Lower leg skin (tissue), 3 donors: ENCODE results near the gene PPP2R5D.

Source experiments
- CTCF ChIP-seq, 3 donors: fragments of 450-650 bp; IDR thresholded peaks; one replicate each; pipeline ENCODE4 v1.5.1; 2016; ENCODE audit warnings: antibody characterized with exemption in 3 of 3, mild to moderate bottlenecking in 3 of 3, moderate library complexity in 2 of 3
- POLR2A ChIP-seq, 2 donors: fragments of 450-650 bp; IDR thresholded peaks; one replicate each; pipeline ENCODE4 v1.6.1; 2016 to 2017; ENCODE audit warnings: antibody characterized with exemption in 2 of 2, mild to moderate bottlenecking in 1 of 2, moderate library complexity in 1 of 2

GRCh38 chr6:42959917-42960242 is 24.5 kb upstream of the PPP2R5D start:
- TF ChIP-seq CTCF (IDR thresholded peaks at IDR 0.05) = no peak
- no peak for TF ChIP-seq POLR2A (IDR thresholded peaks at IDR 0.05)
